LNCAP (cell line): Measurements from ENCODE around the gene DNAJC17.

ENCODE experiments used
- CTCF ChIP-seq: fragments of 450-650 bp; IDR thresholded peaks from 2 replicates; pipeline ENCODE4 v1.5.1; 2017; ENCODE audit warnings: mild to moderate bottlenecking

The DNAJC17 gene

GRCh38 chr15:40807028-40807887 is at the start of gene DNAJC17, which contains the start of gene ZFYVE19:
Gene DNAJC17 (minus strand): TSS chr15:40807473. CDS start chr15:40807446, 27 bp downstream.
Gene ZFYVE19 (plus strand): TSS chr15:40807089. CDS start chr15:40807590, 501 bp downstream.
- TF ChIP-seq CTCF: no peak

DNA sequence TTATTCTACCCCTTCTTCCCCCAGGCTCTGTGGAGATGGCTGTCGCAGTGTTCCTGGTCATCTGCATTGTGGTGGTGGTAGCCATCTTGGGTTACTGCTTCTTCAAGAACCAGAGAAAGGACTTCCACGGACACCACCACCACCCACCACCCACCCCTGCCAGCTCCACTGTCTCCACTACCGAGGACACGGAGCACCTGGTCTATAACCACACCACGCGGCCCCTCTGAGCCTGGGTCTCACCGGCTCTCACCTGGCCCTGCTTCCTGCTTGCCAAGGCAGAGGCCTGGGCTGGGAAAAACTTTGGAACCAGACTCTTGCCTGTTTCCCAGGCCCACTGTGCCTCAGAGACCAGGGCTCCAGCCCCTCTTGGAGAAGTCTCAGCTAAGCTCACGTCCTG is 49.5 kb upstream of the DNAJC17 start:
- no peak for TF ChIP-seq CTCF

DNA sequence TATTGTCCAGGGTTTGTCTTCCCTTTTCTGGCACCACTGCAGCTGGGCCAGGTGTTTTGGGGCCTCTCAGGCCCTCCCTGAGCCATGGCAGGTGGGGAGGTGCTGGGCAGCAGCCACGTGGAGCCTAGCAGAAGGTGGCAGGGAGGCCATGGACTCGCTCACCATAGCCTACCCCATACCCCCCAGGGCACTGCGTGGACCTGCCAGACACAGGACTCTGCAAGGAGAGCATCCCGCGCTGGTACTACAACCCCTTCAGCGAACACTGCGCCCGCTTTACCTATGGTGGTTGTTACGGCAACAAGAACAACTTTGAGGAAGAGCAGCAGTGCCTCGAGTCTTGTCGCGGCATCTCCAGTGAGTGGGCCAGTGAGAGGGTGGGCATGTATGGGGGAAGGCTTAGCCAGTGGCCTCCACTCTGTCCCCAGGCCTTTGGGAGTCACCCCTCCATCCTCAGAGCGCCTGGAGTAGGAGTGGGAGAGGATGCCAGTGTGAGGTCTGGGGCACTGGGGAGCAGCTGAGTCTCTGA is 48.5 kb upstream of the DNAJC17 start:
- TF ChIP-seq CTCF: no peak

GRCh38 chr15:40854161-40854560 is 46.9 kb upstream of the DNAJC17 start:
- no peak for TF ChIP-seq CTCF

GRCh38 chr15:40853241-40853890 is 46.1 kb upstream of the DNAJC17 start:
- TF ChIP-seq CTCF: no peak

DNA sequence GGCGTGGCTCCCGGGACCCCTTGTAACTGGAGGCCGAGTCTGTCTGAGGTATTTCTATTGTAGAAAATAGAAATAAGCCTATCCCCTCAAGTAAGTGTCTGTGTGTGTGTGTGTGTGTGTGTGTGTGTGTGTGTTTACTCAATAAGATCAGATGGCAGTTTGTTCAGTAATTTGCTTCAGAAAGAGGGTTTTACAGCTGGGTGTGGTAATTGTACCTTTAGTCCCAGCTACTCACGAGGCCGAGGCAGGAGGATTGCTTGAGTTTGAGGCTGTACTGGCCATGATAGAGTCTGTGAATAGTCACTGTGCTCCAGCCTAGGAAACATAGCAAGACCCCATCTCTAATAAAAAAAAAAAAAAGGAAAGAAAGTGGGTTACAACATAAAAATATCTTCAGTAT is 45.3 kb upstream of the DNAJC17 start:
- no peak for TF ChIP-seq CTCF

GRCh38 chr15:40850576-40851112 is 43.4 kb upstream of the DNAJC17 start:
- TF ChIP-seq CTCF: no peak
